BE2C (cell line): ENCODE measurements around the gene EIF3D.

Source experiments
- DNase-seq: peaks from one replicate; pipeline ENCODE4 v3.0.0-alpha.2; 2020
- H3K27me3 ChIP-seq: fragments of 250-450 bp; sonication (Bioruptor Pico); 2 replicates; pipeline ENCODE4 v1.5.1; 2020; ENCODE audit warnings: mild to moderate bottlenecking
- H3K36me3 ChIP-seq: fragments of 250-450 bp; sonication (Bioruptor Pico); 2 replicates; pipeline ENCODE4 v1.5.1; 2020; ENCODE audit warnings: mild to moderate bottlenecking
- H3K4me1 ChIP-seq: fragments of 250-450 bp; sonication (Bioruptor Pico); 2 replicates; pipeline ENCODE4 v1.5.1; 2020
- H3K4me3 ChIP-seq: 2 replicates; pipeline ENCODE4 v1.5.1; 2011; ENCODE audit warnings: low read depth, low read length
- H3K9me3 ChIP-seq: fragments of 250-450 bp; sonication (Bioruptor Pico); 2 replicates; pipeline ENCODE4 v1.5.1; 2020
- CTCF ChIP-seq: IDR thresholded peaks from 2 replicates; pipeline ENCODE4 v1.5.1; 2012; ENCODE audit warnings: mild to moderate bottlenecking, low read depth, low read length

Gene EIF3D

GRCh38 chr22:36491155-36491554 is 37.8 kb downstream of the EIF3D start:
- H3K9me3 ChIP-seq: no peaks in the 10 kb centered on the region
- no peak for TF ChIP-seq CTCF
- H3K4me3 ChIP-seq: no peak overlapping the region
- no peaks in the 10 kb centered on the region for H3K27me3 ChIP-seq
- peaks cover 39% of the 10 kb centered on the region for H3K36me3 ChIP-seq
- H3K4me1 ChIP-seq: no peaks in the 10 kb centered on the region
- DNase-seq: no peak

- Histone ChIP-seq H3K27me3 (no peaks in the 10 kb centered on the region), H3K4me3 (no peak overlapping the region), H3K9me3 (0 out of 2 replicates have a peak, but pooled peaks cover 2% of the 10 kb centered on the region), H3K36me3 (peaks cover 24% of the 10 kb centered on the region), H3K4me1 (peaks cover 3% of the 10 kb centered on the region)
- peak; percentile 72 for DNase-seq
- TF ChIP-seq CTCF: peak; percentile 88
Measured at GRCh38 chr22:36486619-36487384, 42.2 kb downstream of the EIF3D start.

- peaks cover 3% of the 10 kb centered on the region for H3K4me1 ChIP-seq
- no peak for TF ChIP-seq CTCF
- H3K4me3 ChIP-seq: peak within 1 kb of the TSS; percentile 87
- peak; percentile 99 for DNase-seq
- peaks cover 33% of the 10 kb centered on the region for H3K36me3 ChIP-seq
- H3K9me3 ChIP-seq: 0 out of 2 replicates have a peak, but pooled peaks cover 2% of the 10 kb centered on the region
- H3K27me3 ChIP-seq: no peaks in the 10 kb centered on the region
Measured at GRCh38 chr22:36481393-36482168, 47.4 kb downstream of the EIF3D start, which contains the start of gene TXN2. Gene TXN2 (minus strand): TSS chr22:36481640. CDS start chr22:36480837, 803 bp downstream.

GRCh38 chr22:36480941-36481392 is 48.0 kb downstream of the EIF3D start:
- Histone ChIP-seq H3K4me3 (peak overlapping the region; percentile 87), H3K36me3 (peaks cover 37% of the 10 kb centered on the region), H3K27me3 (no peaks in the 10 kb centered on the region), H3K9me3 (0 out of 2 replicates have a peak, but pooled peaks cover 2% of the 10 kb centered on the region), H3K4me1 (peaks cover 3% of the 10 kb centered on the region)
- no peak for TF ChIP-seq CTCF
- no peak for DNase-seq

GRCh38 chr22:36478966-36479365 is 50.0 kb downstream of the EIF3D start:
- TF ChIP-seq CTCF: no peak
- Histone ChIP-seq H3K27me3 (no peaks in the 10 kb centered on the region), H3K4me1 (peaks cover 3% of the 10 kb centered on the region), H3K36me3 (peaks cover 55% of the 10 kb centered on the region), H3K4me3 (no peak overlapping the region), H3K9me3 (0 out of 2 replicates have a peak, but pooled peaks cover 2% of the 10 kb centered on the region)
- no peak for DNase-seq
